Stimulated activated CD8-positive, alpha-beta memory T cell treated with anti-CD3 and anti-CD28 coated beads, Interleukin-2, amount 100 ng/mL, for 1 hour (primary cell): ENCODE measurements around the gene CAMTA1.

Experiments
- DNase-seq, 2 donors: peaks; one replicate each; pipeline ENCODE4 v3.0.0-alpha.2; 2020; ENCODE audit warnings: low read depth in 2 of 2

CAMTA1 gene

GRCh38 chr1:7610936-7611335 lies 825.7 kb downstream of the CAMTA1 start:
- DNase-seq = no peak

DNA sequence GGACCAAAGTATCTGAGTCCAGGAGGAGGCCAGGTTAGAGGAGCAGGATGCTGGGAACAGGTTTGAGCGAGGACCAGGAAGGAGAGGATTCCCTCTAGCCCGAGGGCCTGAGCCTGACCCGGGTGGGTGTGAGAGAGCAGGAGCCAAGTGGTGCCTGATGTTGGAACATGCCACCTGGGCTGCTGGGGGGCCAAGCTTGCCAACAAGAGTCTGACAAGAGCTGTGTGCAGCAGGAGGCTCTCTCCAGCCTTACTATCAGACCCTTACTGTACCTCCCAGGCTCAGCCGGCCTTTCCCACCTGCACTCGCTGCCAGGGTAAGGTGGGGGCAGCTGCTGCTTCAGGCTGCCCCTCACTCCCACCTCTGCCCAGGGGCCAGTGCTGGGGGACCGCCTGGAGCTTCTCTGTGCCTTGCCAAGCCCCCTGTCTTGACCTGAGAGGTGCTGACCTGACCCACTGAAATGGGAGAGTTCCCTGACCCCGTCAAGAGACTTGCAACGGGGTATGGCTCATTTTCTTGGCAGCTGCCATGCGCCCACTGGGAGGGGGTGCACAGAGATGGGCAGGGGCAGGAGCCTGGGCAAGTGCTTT lies 826.3 kb downstream of the CAMTA1 start:
- DNase-seq = no peak

DNA sequence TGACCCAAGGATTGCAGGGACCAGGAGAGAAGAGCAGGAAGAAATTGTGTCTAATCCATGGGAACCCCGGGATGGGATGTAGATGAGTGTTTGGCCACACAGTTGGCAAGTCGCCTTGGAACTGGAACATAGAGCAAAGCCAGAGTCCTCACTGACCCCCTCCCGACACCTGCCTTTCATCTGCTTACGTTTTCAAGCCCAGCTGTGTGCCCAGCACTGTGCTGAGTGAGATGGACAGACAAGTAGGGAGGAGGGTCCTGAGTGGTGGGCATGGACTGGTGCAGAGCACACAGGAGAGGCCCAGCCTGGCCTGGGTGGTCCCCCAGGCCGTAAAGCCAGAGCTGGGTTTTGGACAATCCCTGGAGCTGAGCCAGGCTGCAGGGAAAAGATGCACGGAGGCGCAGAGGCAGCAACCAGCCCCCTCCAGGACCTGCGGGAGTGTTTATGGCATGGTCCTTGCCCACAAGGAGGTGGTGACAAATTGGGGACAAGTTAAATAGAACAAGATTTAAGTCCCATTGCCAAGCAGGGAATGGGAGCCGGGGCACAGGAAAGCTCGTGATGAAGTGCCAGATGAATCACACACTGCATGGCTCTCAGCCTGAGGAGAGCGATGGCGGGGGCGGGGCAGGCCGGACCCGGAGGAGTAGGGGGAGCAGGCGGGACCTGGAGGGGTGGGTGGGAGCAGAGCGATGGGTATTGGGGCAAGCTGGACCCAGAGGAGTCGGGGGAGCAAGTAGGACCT lies 828.0 kb downstream of the CAMTA1 start:
- no peak for DNase-seq

GRCh38 chr1:7613851-7614205 lies 828.6 kb downstream of the CAMTA1 start:
- DNase-seq = no peak

GRCh38 chr1:7614576-7615074 lies 829.4 kb downstream of the CAMTA1 start:
- no peak for DNase-seq

DNA sequence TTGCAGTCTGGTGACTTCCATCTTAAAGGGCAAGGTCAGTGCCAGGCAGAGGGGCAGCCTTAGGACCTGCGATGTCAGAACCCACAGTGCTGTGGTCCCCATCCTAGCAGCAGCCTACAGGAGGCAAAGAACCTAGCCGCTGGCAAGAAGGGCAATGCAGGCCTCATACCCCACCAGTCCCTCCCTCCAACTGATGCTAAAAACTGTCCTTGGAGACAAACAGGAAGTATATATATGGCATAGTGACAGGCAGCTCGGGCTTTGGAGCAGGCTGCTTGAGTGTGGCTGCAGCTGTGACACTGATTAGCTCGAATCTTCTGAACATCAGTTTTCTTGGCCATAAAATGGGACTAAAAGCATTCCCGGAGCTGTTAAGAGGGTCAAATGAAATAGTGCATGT lies 829.9 kb downstream of the CAMTA1 start:
- DNase-seq = no peak

DNA sequence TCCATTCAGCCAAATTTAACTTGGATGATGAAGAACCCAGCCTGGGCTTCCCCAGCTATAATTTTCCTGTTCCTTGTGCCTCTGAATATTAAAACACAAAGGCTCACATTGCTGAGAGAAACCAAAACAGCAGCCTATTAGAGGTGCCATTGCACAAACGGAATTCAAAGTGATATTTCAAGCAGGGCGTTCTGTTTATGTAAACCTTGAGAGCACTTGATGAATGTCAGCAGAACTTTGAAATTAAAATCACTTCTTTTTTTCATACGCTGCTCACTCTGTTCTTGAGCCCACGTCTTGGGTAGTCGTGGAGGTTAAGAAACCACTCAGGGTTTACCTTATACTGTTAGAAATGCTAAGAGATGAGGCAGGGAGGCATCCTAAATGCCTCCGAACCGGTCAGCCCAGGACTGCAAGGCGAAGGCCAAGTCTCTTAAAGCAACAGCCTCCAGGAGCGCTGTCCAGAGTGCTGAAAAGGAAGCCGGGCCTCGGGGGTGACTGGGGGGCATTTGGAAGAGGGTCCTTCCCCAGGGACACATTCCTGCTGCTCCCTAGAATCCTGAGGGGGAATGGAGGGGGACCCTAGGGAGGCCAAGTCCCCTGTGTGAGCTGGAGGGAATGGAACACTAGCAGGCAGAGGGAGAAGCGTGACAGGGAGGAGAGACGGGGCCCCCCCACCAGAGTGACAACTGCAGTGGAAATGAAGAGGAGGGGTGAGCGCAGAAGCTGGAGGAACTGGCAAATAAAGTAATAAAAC lies 831.0 kb downstream of the CAMTA1 start:
- DNase-seq = no peak

DNA sequence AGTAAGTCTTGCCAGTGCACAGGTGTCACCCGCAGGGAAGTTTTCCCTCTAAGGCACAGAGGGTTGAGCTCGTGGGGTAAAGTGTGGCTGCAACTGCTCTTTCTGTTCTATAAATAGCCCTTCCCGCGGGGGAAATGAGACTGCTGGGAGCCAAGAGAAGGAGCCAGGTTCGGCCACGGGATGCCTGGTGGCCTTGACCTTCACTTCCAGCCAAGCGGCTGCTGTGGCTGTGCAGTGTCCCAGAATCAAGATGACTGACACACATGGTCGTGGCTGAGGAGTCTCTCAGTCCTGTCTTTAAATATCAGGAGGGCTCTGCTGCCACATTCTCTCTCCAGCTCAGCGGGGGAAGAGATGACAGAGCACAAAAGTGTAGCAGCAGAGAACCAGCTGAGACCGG lies 831.7 kb downstream of the CAMTA1 start:
- no peak for DNase-seq

- no peak for DNase-seq
These were observed 832.6 kb downstream of the CAMTA1 start for GRCh38 chr1:7617826-7618225.

GRCh38 chr1:7620196-7620595 lies 834.9 kb downstream of the CAMTA1 start:
- DNase-seq = no peak

GRCh38 chr1:7621334-7622219 lies 836.3 kb downstream of the CAMTA1 start:
- DNase-seq = no peak

DNA sequence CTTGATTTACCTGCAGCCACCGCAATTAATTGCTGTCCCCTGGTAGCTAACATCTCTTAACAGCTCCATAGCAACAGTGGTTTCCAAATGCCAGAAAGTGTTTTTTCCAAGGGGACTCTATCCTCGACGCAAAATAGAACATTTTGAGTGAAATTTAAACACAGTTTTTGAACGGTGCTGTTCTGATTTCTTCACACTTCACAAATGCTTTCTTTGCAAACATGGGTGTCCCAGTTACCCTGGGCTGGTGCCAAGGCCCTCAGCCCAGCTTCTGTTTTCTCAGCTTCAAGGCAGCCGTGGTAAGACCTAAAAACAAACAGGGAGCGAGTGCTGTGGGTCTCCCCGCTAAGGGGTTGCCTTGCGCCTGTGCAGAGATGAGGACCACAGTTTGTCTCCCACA lies 838.6 kb downstream of the CAMTA1 start:
- DNase-seq = no peak

GRCh38 chr1:7624791-7625355 lies 839.6 kb downstream of the CAMTA1 start:
- no peak for DNase-seq

DNA sequence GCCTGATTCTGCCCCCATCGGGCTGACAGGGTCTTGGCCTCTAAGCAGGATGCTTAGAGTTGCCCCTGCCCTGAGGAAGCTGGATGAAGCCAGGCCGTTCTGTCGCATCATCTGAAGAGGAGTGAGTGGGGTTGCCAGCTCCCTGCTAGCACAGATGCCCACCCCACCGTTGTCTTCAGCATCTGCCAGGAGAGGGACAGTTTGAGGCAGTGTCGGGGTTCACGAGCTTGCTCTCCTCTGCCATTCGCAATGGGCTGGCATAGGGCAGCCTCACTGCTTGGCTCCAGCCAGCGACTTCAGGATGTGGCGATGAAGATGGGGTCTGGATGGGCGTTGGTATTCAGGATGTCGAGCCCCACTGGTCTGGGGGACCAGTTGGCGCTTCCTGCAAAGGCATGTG lies 840.1 kb downstream of the CAMTA1 start:
- no peak for DNase-seq

DNA sequence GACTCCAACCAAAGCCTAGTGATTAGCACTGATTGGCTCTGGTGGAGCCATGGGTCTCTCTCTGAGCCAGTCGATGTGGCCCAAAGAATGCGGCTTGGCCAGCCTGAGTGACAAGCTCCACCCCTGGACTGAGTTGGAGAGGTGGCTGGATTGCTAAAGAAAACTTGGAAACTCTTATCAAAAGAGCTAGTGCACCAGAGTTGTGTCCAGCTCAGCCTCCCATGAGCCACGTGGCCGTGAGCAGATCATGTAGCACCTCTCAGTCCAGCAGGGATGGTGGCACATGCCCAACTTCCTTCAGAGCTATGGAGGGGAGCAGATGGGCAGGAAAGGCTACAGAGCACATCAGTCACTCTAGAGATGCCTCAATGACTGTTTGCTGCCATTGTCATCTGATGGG lies 843.0 kb downstream of the CAMTA1 start:
- DNase-seq = no peak

DNA sequence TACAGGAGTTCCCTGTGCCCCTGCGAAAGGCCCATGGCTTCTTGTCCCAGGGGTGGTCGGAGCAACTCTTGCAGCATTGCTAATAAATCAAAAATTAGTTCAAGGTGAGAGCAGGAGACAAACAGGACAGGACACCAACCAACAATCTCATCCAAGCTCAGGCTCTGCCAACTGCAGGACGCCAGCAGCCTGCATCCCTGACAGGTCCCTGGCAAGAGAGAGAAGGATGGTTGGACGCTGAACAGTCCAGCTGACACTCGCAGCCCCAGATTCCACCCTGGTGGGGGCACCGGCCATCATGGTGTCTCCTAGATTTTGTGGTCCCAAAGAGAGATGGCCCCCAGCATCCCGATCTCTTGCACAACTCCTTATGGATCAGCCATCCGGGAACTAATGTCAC lies 843.8 kb downstream of the CAMTA1 start:
- no peak for DNase-seq

GRCh38 chr1:7629465-7630195 lies 844.4 kb downstream of the CAMTA1 start:
- no peak for DNase-seq

DNA sequence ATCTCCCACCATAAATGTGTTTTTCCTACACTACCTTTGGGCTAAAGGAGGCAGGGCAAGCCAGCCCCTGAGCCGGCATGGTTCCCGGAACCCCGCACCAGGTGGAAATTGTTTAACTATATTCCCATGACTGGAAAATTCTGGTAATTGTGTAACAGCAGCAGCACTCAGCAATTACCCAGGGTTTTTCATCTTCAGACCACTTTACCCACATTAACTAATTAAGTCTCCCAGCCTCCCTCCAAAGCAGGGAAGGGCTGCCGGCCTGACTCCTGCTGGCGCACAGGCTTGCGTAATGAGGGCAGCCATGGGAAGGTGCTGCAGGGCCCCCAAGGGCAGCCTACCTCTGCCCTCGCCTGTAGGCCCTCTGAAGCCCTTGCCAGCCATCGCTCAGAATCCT lies 845.1 kb downstream of the CAMTA1 start:
- DNase-seq = no peak

DNA sequence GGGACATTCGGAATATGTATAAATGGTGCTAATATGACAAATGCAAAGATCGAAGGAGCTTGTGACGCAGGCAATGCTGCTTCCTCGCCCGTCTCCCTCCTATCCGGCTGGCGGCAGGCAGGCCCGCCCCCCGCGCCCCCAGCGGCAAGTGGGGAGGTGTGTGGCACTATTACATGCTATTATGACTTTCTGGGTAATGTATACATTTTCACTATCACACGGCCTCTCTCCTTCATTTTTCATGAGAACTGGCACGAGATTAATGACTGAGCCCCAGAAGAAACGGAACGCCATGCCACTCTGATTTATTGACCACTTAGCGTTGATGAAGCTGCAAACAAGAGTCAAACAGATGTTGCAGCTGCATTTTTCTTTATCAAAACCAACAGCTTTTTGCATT lies 846.9 kb downstream of the CAMTA1 start:
- DNase-seq = no peak

GRCh38 chr1:7632681-7633080 lies 847.4 kb downstream of the CAMTA1 start:
- DNase-seq = no peak
